ENCODE data around the gene TBC1D1. TPM values are rescaled to one million over a fixed set of nuclear protein-coding genes. Genes with fewer than 3 reads are reported as not detected.

TBC1D1 gene
- total RNA-seq, 2 donors from 2014 or later = 23.3 to 28.7 TPM

GRCh38 chr4:37999000-37999716, 108.3 kb downstream of the TBC1D1 start:
- H3K36me3 ChIP-seq (replicated peaks in 1 of 2; ENCODE audit: insufficient read depth in 1 of 2, low read depth in 2 of 2) = no peaks in the 10 kb centered on the region
- intact Hi-C loops (cut with DNase I) = no loop called here
- TF ChIP-seq CTCF (IDR thresholded peaks at IDR 0.05) = no peak
- no peak for TF ChIP-seq POLR2A (IDR thresholded peaks at IDR 0.05)
- H3K27ac ChIP-seq = no peak overlapping the region
- no peaks in the 10 kb centered on the region for H3K9me3 ChIP-seq
- ATAC-seq (peak; percentile 42), DNase-seq (peak in 2 of 4 donors; percentile 37 to 48)
- no peaks in the 10 kb centered on the region for H3K27me3 ChIP-seq
- peaks cover 22% of the 10 kb centered on the region for H3K4me1 ChIP-seq
- no peak overlapping the region for H3K4me3 ChIP-seq
- WGBS, 2 donors = 62 to 63% methylated on average over 12 of the region's 12 CpGs

- TF ChIP-seq CTCF (IDR thresholded peaks at IDR 0.05) (no peak), POLR2A (IDR thresholded peaks at IDR 0.05) (no peak)
- DNase-seq (no peak), ATAC-seq (no peak)
- no peak overlapping the region for H3K4me3 ChIP-seq
- no peaks in the 10 kb centered on the region for H3K36me3 ChIP-seq (replicated peaks in 1 of 2; ENCODE audit: insufficient read depth in 1 of 2, low read depth in 2 of 2)
- H3K27ac ChIP-seq = no peak overlapping the region
- intact Hi-C loops (cut with DNase I) = no loop called here
- no peaks in the 10 kb centered on the region for H3K9me3 ChIP-seq
- peaks cover 16% of the 10 kb centered on the region for H3K4me1 ChIP-seq
- no peaks in the 10 kb centered on the region for H3K27me3 ChIP-seq
- 93 to 94% methylated on average over 3 of the region's 3 CpGs for WGBS, 2 donors
These were observed 109.1 kb downstream of the TBC1D1 start for GRCh38 chr4:37999965-38000364.

GRCh38 chr4:38001927-38002326, 111.0 kb downstream of the TBC1D1 start:
- Histone ChIP-seq H3K4me3 (no peak overlapping the region), H3K9me3 (no peaks in the 10 kb centered on the region), H3K36me3 (replicated peaks in 1 of 2; ENCODE audit: insufficient read depth in 1 of 2, low read depth in 2 of 2) (no peaks in the 10 kb centered on the region), H3K27me3 (no peaks in the 10 kb centered on the region), H3K27ac (no peak overlapping the region), H3K4me1 (peaks cover 14% of the 10 kb centered on the region)
- ATAC-seq (no peak), DNase-seq (no peak)
- 86 to 92% methylated on average over 3 of the region's 3 CpGs for WGBS, 2 donors
- intact Hi-C loops (cut with DNase I) = no loop called here
- TF ChIP-seq POLR2A (IDR thresholded peaks at IDR 0.05) = no peak
- no peak for TF ChIP-seq CTCF (IDR thresholded peaks at IDR 0.05)

GRCh38 chr4:38002451-38003071, 111.7 kb downstream of the TBC1D1 start:
- H3K27ac ChIP-seq = no peak overlapping the region
- 92 to 97% methylated on average over 3 of the region's 3 CpGs for WGBS, 2 donors

More at GRCh38 chr4:38002451-38003071, 111.7 kb downstream of the TBC1D1 start:
- ATAC-seq (no peak), DNase-seq (no peak)
- no peak for TF ChIP-seq POLR2A (IDR thresholded peaks at IDR 0.05)
- TF ChIP-seq CTCF (IDR thresholded peaks at IDR 0.05) = no peak
- no peaks in the 10 kb centered on the region for H3K36me3 ChIP-seq (replicated peaks in 1 of 2; ENCODE audit: insufficient read depth in 1 of 2, low read depth in 2 of 2)
- H3K9me3 ChIP-seq = no peaks in the 10 kb centered on the region
- no peak overlapping the region for H3K4me3 ChIP-seq
- H3K4me1 ChIP-seq = peaks cover 14% of the 10 kb centered on the region
- intact Hi-C loops (cut with DNase I) = no loop called here
- H3K27me3 ChIP-seq = no peaks in the 10 kb centered on the region

Measured in body of pancreas (tissue), 4 donors.